Stimulated activated CD8-positive, alpha-beta memory T cell treated with anti-CD3 and anti-CD28 coated beads, Interleukin-2, amount 100 ng/mL, for 1 hour (primary cell): ENCODE results near the gene KRT9.
"Not testable (repeated sequence)": the region's sequence is repeated elsewhere in the genome, so short reads cannot be mapped to it uniquely, and the experiment has no call there.

Experiments
- DNase-seq, 2 donors: peaks; one replicate each; pipeline ENCODE4 v3.0.0-alpha.2; 2020; ENCODE audit warnings: low read depth in 2 of 2

KRT9 gene

DNA sequence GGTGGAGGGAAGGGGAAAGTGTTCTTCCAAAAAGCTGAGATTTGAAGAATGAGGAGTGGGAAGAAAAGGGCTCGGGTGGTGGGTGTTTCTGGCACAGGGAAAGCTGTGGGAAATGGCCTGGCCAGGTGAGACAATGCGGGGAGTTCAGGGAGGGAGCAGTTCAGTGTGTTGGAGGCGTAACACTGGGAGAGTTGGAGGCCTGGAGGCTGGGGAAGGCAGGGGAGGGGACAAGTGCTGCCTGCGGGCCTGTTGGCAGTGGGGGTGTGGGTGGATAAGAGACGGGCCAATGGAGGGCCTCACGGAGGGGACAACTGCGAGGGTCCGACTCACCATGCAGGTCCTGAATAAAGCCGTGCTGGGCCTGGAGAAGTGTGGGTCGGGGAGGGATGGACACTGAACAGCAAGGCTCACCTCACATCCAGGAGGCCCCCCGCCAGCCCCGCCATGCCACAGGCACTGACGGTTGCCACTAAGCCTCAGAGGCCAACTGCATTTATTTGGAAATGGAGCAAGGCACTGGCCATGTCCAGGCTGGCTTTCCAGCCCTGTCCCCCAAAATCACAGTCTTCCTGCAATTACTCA, 25.9 kb downstream of the KRT9 start:
- no peak for DNase-seq

DNA sequence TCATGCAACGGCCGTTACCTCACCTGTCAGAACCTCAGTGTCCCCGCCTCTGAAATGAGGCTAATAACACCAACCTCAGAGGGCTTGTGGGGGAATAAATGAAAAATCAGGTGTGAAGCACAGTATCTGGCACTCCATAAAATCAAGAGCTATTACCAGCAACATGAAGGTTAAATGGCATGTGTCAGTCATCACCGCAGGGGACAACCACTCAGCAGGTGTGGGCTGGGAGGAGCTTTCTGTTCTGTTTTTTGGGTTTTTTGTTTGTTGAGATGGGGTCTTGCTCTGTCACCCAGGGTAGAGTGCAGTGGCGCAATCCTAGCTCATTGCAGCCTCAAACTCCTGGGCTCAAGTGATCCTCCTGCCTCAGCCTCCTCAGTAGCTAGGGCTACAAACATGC, 26.9 kb downstream of the KRT9 start:
- no peak for DNase-seq

DNA sequence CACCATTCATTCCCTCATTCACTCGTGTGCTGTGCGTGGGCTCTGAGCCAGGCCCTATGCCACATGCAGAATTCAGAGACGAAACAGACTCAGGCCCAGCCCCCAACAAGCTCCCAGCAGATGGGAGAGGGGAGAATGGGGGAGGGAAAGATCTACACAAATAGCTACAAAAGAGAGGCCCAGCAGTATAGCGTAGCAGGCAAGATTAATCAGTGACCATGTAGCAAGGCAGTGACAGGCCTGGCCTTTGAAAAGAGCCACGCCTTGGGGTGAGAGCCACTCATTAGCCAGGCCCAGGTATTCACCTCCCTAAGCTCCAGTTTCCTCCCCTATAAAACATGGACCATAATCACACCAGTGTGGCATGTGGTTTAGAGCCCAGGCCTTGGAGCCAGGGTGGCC, 27.4 kb downstream of the KRT9 start:
- DNase-seq, result no peak

DNA sequence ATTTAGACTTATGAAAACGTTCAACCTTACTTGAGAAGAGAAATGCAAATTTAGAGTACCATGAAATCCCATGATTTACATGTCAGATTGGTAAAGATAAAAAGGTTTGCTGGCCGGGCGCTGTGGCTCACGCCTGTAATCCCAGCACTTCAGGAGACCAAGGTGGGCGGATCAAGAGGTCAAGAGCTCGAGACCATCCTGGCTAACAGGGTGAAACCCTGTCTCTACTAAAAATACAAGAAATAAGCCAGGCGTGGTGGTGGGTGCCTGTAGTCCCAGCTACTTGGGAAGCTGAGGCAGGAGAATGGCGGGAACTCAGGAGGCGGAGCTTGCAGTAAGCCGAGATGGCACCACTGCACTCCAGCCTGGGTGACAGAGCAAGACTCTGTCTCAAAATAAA, 29.1 kb downstream of the KRT9 start:
- not testable (repeated sequence) for DNase-seq

DNA sequence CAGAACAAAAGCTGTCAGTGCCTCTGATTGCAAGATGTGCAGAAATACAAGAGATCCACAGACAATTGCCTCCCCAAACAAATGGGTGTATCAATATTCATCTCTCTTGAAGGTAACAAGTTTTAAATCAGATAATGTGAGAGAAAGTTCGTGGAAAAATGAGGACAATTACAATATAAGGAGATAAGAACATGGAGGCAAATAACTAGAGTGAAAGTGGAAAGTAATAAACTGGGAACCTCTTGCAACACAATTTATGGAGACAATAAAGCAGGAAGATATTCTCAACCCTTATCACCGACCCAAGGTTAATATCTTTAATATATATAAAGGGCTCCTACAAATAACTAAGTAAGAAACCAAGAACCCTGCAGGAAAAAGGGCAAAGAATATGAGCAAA, 29.5 kb downstream of the KRT9 start:
- no peak for DNase-seq

DNA sequence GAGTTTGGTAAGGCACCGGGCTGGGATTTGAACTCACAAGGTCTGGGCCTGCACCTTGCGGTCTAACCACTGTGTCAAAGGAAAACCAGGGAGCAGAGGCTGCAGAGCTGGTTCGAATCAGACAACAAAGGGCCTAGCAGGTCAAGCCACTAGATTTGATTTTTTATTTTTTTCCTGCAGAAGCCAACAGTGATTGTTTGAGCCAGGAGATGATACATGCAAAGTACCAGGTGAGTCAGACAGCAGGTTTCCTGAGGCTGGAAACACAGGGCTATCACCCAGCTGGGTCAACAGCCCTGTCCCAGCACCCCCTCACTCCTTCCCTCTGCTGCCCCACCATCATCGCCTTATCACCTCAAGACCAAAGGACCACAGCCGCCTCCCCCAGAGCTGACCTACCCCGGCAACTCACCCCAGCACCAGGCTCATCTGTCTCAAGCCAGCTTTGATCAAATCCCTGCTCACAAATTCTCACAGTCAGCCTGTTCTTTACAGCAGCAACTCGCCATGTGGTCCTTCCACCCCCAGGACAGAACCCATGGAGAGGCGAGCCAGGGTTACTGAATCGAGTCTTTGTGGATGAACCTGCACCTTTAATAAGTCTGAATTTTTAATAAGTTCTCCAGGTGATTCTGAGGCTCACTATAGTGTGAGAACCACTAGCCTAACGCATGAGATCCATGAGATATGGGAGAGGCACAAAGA, 30.8 kb downstream of the KRT9 start:
- DNase-seq, result no peak

DNA sequence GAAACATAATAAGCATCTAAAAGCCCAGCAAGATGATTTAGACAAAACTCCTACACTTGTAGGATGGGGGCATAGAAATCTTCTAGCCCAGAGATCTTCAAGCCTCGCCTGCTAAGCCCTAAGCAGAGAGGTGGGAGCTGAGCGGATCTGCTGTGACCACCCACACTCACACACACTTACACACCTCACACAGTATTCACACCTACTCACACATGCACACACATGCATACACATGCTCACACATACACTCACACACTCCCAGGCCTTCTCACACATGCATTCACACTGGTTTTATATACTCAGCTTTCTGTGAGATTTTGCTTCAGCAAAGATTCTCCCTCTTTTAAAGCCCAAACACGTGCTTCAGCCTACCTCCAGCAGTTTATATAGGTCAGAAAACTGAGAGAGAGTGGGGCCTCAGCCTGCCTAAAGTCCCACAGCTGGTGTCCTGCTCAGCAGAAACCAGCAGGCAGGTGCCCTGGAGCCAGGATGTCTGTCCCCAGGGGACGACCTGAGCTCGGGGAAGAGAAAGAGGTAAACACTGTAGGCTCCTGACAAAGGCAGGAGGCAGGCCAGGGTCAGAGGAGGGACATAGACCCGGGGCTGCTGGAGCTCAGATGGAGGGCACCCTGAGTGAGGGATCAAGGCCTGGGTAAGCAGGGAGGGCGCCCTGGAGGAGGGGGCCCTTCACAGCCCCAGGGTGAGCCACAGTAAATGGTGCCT, 31.7 kb downstream of the KRT9 start:
- DNase-seq, result no peak

DNA sequence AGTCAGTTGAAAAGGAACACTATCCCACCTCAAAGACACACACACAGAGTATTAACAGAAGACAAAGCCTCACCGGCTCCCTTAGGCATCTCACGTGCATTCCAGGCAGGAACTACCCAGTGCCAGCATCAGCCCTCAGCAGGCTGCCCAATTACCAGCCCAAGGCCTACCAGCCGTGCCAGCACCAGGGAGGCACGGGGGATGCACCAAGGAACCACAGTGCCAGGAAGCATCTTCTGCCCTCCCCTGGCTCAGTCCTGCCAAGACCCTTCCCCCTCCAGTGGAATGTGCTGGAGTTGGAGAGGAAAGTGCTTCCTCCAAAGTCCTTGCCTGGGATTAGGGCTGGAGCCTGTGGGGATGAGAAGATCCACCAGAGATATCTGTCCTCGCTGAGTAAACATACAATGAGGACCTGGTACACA, 32.8 kb downstream of the KRT9 start:
- no peak for DNase-seq

DNA sequence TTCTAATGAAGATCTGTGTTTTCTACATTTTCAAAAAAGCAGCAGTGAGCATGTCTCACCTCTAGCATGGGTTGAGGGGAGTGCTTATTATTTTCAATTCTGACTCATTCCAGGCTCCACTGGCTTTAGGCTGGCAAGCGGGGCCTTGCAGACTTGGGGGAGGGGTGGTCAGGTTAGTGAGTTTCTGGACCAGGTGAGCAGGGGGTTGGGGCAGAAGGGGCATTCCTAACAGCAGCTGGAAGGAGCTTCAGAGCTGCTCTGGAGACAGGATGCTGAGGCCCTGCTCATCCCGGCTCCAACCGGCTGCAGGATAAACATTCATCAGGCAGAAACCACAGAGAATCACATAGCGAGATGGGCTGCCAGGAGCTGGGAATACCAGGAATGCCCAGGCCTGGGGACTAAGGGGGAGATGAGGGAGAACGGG, 33.3 kb downstream of the KRT9 start:
- no peak for DNase-seq

DNA sequence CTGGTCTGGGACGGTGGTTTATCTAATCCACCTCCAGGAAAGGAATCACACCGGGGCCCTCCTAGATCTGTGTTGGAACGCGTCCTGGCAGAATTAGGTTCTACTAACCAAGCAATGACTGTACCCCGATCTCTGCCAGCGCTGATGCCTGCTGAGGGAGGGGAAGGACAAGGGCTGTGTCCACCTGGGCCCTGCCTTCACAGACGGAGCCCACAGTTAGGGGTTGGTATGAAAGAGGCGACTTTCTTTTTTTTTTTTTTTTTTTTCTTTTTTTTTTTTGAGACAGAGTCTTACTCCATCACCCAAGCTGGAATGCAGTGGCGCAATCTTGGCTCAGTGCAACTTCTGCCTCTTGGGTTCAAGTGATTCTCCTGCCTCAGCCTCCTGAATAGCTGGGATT, 33.9 kb downstream of the KRT9 start:
- no peak for DNase-seq

DNA sequence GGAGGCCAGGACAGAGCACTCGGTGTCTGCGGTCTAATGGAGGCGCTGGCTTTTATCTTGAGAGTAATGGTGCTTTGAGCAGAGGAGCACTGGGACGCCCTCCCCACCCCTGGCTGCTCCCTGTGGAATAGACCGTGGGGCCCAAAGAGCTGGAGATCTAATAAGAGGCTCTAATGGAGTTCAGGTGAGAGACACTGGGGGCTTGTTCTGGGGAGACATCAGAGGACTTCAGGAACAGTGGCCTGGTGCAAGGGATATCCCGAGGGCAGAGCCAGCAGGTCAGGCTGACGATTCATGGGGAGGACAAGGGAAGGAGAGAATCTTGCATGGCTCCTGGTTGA, 34.3 kb downstream of the KRT9 start:
- DNase-seq, result no peak

DNA sequence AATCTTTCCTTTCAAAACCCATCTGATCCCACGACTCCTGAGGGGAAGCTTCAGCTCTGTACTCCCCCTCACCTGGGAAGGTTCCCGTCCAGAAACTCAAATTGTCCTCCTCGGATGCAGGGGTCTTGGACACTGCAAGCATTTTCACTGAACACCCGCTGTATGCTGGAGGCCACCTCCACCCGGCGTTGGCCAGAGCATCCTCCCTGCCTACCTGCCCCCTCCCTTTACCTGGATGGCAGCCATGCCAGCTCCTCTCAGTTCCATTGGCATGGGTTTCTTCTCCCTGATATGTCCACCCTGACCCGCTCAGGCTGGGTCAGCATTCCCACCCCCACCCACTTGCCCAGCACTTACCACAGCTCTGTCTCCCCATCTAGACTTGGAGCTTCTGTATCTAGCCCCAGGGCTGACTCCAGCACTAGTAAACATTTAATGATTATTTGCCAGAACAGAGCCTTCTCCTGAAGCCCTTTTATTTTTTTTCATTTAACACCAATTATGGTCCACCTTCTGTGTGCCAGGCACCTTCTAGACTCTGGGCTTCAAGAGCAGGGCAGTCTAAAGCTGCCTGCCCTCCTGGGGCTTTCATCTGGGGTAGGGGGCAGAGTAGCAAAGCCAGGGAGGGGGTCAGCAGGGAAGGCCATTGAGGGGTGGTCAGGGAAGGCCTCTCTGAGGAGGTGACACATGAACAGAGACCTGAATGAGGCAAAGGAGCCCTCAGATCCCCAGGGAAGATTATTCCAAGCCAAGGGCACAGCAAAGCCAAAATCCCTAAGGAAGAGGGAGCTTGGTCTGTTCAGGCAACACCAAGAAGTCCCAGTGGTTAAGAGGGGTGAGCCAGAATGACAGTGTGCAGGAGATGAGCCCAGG, 34.9 kb downstream of the KRT9 start:
- no peak for DNase-seq

DNA sequence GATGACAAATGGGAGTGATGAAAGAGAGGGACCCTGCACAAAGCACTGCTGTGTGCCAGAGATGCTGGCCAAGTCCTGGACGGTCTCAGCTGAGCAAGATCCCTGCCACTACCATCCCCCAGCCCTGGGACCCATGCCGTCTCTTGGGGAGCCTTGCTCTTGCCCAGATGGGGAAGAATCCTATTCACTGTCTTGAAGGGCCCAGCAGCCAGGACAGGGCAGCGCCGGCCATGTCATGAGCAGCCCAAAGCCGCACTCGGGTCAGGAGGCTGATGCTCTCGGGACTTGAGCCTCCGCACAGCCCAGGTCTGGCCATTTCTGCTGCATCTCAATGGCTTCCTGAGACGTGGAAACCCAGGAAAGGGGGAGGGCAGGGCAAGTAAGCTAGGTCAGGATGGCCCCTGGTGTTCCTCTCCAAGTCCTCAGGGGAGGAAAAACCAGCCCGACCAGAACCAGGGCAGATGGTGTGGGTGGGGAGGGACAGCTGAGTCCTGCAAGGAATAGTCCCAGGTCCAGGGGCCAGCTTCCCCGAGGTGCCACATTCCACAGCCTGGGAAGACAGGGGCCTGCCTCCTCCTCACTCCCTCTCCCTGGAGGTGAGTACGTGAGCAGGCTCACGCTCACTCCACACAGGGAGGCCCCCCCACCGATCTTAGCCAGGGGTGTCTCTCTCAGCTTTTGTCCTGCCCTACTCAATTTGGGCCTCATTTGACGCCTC, 35.9 kb downstream of the KRT9 start:
- no peak for DNase-seq

DNA sequence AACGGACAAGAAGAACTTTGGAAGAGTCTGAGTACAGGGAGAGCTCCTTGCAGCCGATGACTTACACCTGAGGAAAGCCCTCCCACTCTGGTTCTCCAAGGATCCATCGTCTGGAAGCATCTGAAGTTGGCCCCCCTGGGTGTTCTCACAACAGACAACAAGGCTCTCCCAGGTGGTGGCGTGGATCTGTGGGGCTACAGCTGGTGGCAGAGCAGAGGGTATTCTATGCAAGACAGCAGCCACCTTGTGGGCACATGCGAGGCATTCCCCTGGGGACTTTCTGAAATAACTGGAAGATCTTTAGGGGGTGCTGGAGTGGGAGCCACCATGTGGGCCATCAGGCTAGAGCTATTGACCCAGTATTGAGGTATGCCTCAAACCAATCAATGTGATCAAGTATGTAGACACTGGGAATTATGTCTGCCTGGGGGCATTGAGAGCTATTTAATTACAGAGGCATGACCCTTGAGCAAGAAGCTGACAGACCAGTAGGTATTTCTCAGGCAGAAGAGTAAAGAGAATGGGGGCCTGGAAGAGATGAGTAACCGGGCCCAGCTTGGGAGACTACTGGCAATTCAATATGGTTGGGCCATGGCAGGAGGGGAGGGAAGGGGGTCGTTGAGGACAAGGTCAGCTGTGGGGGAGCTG, 36.8 kb downstream of the KRT9 start:
- DNase-seq, result no peak

DNA sequence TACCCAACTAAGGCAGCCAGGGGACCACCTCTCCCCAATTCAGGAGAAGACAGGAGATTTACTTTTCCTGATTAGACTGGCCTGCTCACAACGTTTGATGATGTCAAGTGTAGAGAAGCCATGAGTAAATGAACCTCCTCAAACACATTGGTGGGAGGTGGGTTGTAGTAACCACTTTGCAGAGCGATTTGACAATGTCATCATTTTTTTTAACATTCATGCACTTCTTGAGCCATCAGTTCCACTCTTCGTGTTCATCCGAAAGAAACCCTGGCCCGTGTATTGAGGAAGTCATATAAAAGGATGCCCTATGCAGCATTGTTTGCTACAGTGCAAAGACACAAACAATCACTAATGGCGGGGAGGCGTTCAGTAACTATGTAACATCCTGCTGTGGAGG, 38.2 kb downstream of the KRT9 start:
- DNase-seq, result no peak

DNA sequence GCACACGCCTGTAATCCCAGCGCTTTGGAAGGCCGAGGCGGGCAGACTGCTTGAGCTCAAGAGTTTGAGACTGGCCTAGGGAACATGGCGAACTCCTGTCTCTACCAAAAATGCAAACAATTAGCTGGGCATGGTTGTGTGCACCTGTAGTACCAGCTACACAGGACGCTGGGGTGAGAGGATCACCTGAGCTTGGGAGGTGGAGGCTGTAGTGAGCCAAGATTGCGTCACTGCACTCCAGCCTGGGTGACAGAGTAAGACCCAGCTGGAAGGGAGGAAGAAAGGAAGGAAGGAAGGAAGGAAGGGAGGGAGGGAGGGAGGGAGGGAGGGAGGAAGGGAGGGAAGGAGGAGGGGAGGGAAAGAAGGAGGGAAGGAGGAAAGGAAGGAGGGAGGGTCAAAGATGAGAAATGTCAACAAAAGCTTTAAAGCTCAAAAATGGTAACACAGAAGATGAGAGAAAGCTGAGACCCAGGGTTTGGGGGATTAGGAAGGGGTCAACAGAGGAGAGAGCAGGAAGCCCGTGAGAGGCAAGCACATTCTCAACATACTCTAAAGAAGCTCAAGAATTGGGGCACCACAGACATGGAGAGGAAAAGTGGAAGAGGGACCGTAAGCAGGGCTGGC, 38.8 kb downstream of the KRT9 start:
- DNase-seq, result no peak

DNA sequence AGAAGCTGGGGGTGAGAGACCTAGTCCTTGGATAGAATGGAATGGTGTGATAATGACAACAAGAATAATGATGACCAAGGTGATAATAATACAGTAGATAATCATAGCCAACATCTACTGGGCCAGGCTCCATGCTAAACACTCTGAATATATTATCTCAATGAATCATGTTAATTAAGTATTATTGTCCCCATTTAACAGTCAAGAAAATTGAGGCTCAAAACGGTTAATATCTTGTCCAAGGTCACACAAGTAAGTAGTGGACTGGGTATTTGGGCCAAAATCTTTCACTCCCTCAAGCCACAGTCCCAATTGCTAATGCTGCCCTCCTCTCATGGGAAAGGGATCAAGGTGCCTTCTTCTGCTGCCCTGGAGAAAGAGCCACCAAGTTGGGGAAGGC, 39.9 kb downstream of the KRT9 start:
- DNase-seq, result no peak

DNA sequence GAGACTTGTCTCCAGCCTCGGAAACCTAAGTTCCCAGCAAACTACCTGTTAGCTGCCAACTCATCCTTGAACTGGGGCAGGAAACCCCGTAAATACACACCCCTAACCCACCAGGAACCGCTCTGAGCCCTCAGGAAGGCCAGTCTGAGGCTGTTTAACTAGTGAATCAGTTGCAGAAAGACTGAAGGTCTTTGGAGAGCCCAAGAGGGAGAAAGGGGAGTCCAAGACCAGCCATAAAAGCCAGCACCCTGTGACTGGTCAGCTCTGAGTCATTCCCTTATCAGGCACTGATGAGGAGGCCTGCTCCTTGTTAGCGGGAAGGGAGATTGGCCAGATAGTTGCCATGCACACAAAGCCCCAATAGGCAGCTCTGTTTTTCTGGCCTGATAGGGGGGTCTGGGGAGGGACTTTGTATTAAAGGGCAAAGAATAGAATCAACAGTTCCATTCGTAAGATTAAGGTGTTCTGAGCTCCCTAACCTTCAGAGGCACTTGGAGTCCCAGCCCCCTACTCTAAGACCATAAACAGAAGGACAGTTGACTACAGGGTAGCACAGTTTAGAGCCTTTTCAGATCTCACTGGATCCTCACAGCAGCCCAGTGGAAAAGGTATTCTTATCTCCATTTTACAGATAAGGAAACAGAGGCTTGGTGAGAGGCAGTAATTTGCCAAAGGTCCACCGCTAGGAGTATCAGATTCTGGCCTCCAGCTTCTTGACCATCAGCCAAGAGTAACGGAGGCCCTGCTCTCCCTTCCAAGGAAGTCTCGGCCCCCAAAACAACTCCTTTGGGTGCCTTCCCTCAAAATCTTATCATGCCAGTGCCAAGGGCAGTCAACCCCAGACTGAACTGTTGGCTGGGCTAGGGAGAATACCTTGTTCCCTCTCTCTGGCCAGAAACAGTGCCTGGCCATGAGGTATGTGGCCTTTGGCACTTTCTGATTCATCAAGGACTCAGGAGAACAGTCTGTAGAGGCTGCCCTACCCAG, 41.5 kb downstream of the KRT9 start:
- DNase-seq, result no peak

DNA sequence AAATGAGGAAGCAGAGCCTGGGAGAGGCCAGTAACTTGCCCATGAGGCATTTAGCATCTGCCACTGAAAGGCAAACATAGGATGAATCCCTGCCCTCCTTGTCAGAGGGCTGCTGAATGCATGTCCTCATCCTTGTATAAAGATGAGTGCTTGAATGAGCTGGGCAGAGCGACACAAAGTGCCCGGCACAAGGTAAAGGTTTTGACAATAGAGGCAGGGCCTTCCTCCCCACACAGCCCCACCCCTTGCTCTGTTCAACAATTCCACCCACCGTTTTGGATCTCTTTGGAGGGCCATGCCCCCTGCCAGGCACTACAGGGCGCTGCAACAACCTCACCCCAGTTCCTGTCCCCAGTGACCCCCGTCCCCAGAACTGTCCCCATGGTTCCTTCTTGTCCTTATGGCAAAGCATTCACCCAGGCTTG, 42.4 kb downstream of the KRT9 start:
- DNase-seq, result no peak
